DMS53 treated with DMSO at 0.1 percent for 48 hours (cell line): Measurements from ENCODE around the gene ANKRD35.
A peak's percentile ranks its signal among the peaks of the same experiment; 100 is the strongest.
"Not testable (repeated sequence)": the region's sequence is repeated elsewhere in the genome, so short reads cannot be mapped to it uniquely, and the experiment has no call there.

Experiments
- DNase-seq: peaks from one replicate; lab custom pipeline; 2025; ENCODE audit not compliant: unreplicated experiment; lab: John Stamatoyannopoulos, UW

ANKRD35 gene

GRCh38 chr1:145858901-145859490, 26.7 kb downstream of the ANKRD35 start, which contains the start of gene PIAS3:
Gene PIAS3, minus strand, starts transcription at chr1:145859081. Its CDS starts 91 bp downstream, at chr1:145858990.
- DNase-seq: peak; percentile 84

- peak; percentile 17 for DNase-seq
Observed at GRCh38 chr1:145858238-145858900, 27.3 kb downstream of the ANKRD35 start.

- DNase-seq: no peak
Observed at GRCh38 chr1:145857170-145857569, 28.5 kb downstream of the ANKRD35 start.

GRCh38 chr1:145855426-145855948, 30.2 kb downstream of the ANKRD35 start:
- DNase-seq: no peak

- no peak for DNase-seq
Observed at GRCh38 chr1:145849356-145850160, 36.1 kb downstream of the ANKRD35 start.

DNA sequence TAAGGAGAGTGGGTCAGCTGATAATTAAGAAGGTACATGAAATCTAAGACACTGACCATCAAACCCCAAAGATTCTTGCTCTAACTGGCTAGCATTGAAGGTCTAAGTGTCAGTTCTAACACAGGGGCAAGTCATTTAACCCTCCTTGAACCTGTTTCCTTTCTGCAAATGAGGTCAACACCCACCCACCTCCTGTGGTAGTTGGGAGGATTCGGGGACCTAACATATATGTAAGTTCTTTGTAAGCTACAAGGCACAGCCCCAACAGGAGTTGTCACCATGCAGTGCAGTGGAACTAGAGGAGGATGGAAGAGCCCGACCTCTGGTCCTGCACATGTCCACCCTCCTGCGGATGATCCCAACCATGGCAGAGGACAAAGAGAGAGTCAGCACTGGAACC, 37.8 kb downstream of the ANKRD35 start:
- no peak for DNase-seq

- DNase-seq: no peak
Observed at GRCh38 chr1:145846201-145846612, 39.5 kb downstream of the ANKRD35 start.

- peak; percentile 48 for DNase-seq
Observed at GRCh38 chr1:145845514-145846161, 40.0 kb downstream of the ANKRD35 start, which contains the start of gene NUDT17. Gene NUDT17, plus strand, starts transcription at chr1:145845630. Its CDS starts 11 bp downstream, at chr1:145845641.

DNA sequence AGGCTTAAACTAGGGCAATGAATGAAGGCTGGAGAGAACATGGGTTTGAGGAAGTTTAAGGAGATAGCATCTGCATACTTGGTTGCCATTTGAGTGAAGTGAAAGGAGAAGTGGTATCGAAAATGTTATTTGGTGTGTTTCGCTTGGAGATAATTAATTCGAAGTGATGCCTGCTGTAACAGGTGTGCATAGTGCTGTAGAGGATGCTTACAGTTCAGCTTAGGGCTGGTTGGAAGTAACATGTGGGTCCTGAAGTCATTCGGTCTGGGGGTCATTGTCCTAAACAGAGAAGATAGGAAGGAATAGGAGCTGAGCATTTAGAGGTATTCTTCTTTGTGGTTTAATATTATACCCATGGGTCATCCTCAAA, 40.5 kb downstream of the ANKRD35 start:
- peak; percentile 30 for DNase-seq

DNA sequence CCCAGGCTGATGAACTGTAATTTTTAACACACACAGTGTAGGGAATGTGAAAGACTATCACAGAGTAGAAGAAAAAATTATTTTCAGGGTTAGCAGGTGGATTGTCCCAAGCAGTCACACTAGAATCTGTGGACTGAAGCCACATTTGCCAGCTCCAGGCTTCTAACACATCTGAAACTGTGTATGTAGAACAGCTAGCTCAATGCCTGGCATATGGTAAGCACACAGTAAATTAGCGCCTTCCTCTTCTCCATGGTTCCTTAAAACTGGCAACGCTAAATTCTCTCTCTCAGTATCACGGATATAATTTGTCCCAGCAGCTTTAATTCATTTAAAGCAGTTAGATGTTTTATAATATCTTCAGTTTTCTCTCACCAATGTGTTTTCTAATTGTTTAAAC, 42.6 kb downstream of the ANKRD35 start:
- no peak for DNase-seq

GRCh38 chr1:145837656-145838055, 48.0 kb downstream of the ANKRD35 start:
- DNase-seq: no peak

GRCh38 chr1:145830810-145831209, 54.9 kb downstream of the ANKRD35 start:
- DNase-seq: not testable (repeated sequence)

- DNase-seq: no peak
Observed at GRCh38 chr1:145828367-145829026, 57.2 kb downstream of the ANKRD35 start.

GRCh38 chr1:145827966-145828365, 57.7 kb downstream of the ANKRD35 start:
- no peak for DNase-seq

- DNase-seq: no peak
Observed at GRCh38 chr1:145826030-145826429, 59.6 kb downstream of the ANKRD35 start.

DNA sequence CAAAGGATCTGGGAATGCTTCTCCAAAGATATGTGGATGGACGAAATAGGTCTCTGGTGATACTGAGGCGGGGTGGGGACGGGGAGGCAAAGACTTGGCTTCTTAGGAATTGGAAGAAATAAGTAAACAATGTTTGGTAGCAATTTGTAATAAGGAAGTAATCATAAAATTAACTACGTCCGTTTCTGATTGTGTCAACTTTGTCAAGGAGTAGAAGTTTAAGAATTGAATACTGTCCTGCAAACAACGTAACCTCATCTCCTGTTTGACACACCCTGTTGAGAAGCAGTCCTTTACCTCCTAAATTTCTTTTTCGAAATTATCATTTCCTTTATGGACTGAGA, 61.2 kb downstream of the ANKRD35 start:
- no peak for DNase-seq

GRCh38 chr1:145823565-145824498, 61.8 kb downstream of the ANKRD35 start, which contains the start of the genes POLR3C and RNF115:
Gene POLR3C, plus strand, starts transcription at chr1:145824200. Its CDS starts 1,577 bp downstream, at chr1:145825777.
Gene RNF115, minus strand, starts transcription at chr1:145824095. Its CDS starts 222 bp downstream, at chr1:145823873.
- peak; percentile 94 for DNase-seq

DNA sequence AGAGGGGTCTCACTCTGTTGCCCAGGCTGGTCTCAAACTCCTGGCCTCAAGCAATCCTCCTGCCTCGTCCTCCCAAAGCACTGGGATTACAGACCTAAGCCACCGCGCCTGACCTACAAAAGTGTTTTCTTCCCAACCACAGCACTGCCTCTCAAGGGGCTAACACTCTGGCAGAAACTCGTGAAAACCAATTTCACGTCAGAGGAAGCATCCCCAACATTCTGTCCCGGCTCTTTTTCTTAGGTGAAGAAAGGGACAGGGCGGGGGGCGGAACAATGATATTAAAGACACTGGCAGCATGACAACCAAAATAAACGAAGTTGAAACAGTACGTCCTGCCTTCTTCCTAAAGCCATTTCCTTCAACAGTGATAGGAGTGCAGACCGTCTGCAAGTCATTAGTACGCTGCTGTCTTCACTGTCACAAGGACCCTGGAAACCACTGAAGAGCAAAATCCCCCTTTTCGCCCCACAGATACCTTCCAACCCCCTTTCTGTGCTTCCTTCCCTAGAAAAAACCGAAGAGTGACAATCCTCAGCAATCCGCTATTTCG, 62.8 kb downstream of the ANKRD35 start:
- DNase-seq: not testable (repeated sequence)

DNA sequence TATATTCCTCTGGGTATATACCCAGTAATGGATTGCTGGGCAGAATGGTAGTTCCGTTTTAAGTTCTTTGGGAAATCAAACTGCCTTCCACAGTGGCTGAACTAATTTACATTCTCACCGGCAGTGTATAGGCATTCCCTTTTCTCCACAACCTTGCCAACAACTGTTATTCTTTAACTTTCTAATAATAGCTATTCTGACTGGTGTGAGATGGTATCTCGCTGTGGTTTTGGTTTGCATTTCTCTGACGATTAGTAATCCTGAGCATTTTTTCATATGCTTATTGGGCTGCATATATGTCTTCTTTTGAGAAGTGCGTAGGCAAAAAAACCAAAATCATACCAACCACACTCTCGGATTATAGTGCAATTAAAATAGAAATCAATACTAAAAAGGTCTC, 67.6 kb downstream of the ANKRD35 start:
- DNase-seq: not testable (repeated sequence)
